ENCODE measurements around the gene HOXA5. TPM values are rescaled to one million over a fixed set of nuclear protein-coding genes. Genes with fewer than 3 reads are reported as not detected.

HOXA5 gene
- total and polyA plus RNA-seq, 11 donors, result 0.07 to 2.8 (median 0.36) TPM; not detected in 7

MicroRNA genes within 50 kb of the gene (microRNA counts, 767-probe panel; counts per million panel counts)
- 1,208 to 1,798 counts per million in 2 donors for microRNA hsa-miR-196b-5p

Small RNA genes within 50 kb of the gene (microRNA-seq; reads per million reads assigned to microRNA genes)
- 6.9 to 25.3 (median 11.5) reads per million in 4 donors for gene MIR196B

Other genes starting within 250 kb of the HOXA5 start
- gene HOXA1, start 47.7 kb downstream of the HOXA5 start, total RNA-seq, result under 1 TPM in 3 of 9 donors, not detected in 6; 0.12 to 0.66 (median 0.59) TPM
- gene HOXA1, start 47.7 kb downstream of the HOXA5 start, polyA plus RNA-seq, result under 1 TPM in 1 of 2 donors, not detected in 1; 0.07 TPM
- gene HOXA2, start 41.0 kb downstream of the HOXA5 start, total RNA-seq, result under 1 TPM in 2 of 9 donors, not detected in 7; 0.14 to 0.57 TPM
- gene HOXA2, start 41.0 kb downstream of the HOXA5 start, polyA plus RNA-seq, result under 1 TPM in 1 of 2 donors, not detected in 1; 0.03 TPM
- 1 to 10 TPM in 3 of 9 donors, under 1 TPM in 5, not detected in 1; 0.23 to 2.6 (median 0.88) TPM for gene HOXA4, start 12.9 kb downstream of the HOXA5 start, total RNA-seq
- under 1 TPM; 0.50 to 0.69 TPM for gene HOXA4, start 12.9 kb downstream of the HOXA5 start, polyA plus RNA-seq
- gene HOXA6, start 4.1 kb upstream of the HOXA5 start, total RNA-seq, result not detected
- not detected for gene HOXA6, start 4.1 kb upstream of the HOXA5 start, polyA plus RNA-seq
- 1 to 10 TPM in 3 of 9 donors, under 1 TPM in 4, not detected in 2; 0.19 to 3.1 (median 0.67) TPM for gene HOXA3, start 8.9 kb upstream of the HOXA5 start, total RNA-seq
- under 1 TPM; 0.07 to 0.11 TPM for gene HOXA3, start 8.9 kb upstream of the HOXA5 start, polyA plus RNA-seq
- gene HOXA7, start 13.0 kb upstream of the HOXA5 start, total RNA-seq, result under 1 TPM in 1 of 9 donors, not detected in 8; 0.29 TPM
- not detected for gene HOXA7, start 13.0 kb upstream of the HOXA5 start, polyA plus RNA-seq
- gene HOXA9, start 21.9 kb upstream of the HOXA5 start, total RNA-seq, result under 1 TPM in 1 of 9 donors, not detected in 8; 0.29 TPM
- gene HOXA9, start 21.9 kb upstream of the HOXA5 start, polyA plus RNA-seq, result not detected
- gene HOXA10, start 30.6 kb upstream of the HOXA5 start, total RNA-seq, result under 1 TPM in 2 of 9 donors, not detected in 7; 0.18 to 0.36 TPM
- under 1 TPM in 1 of 2 donors, not detected in 1; 0.06 TPM for gene HOXA10, start 30.6 kb upstream of the HOXA5 start, polyA plus RNA-seq
- gene HOXA11, start 41.6 kb upstream of the HOXA5 start, total RNA-seq, result not detected
- gene HOXA11, start 41.6 kb upstream of the HOXA5 start, polyA plus RNA-seq, result not detected
- not detected for gene HOXA13, start 56.4 kb upstream of the HOXA5 start, total RNA-seq
- not detected for gene HOXA13, start 56.4 kb upstream of the HOXA5 start, polyA plus RNA-seq
- not detected for gene EVX1, start 99.1 kb upstream of the HOXA5 start, total RNA-seq
- gene EVX1, start 99.1 kb upstream of the HOXA5 start, polyA plus RNA-seq, result not detected

Data from heart left ventricle (tissue), 11 donors.